Dedifferentiated amniotic fluid mesenchymal stem cell (primary cell): ENCODE results near the gene KHSRP.

Experiments
- DNase-seq: peaks from one replicate; pipeline ENCODE4 v3.0.0-alpha.2; 2016; ENCODE audit errors: extremely low spot score

Gene KHSRP, protein sequence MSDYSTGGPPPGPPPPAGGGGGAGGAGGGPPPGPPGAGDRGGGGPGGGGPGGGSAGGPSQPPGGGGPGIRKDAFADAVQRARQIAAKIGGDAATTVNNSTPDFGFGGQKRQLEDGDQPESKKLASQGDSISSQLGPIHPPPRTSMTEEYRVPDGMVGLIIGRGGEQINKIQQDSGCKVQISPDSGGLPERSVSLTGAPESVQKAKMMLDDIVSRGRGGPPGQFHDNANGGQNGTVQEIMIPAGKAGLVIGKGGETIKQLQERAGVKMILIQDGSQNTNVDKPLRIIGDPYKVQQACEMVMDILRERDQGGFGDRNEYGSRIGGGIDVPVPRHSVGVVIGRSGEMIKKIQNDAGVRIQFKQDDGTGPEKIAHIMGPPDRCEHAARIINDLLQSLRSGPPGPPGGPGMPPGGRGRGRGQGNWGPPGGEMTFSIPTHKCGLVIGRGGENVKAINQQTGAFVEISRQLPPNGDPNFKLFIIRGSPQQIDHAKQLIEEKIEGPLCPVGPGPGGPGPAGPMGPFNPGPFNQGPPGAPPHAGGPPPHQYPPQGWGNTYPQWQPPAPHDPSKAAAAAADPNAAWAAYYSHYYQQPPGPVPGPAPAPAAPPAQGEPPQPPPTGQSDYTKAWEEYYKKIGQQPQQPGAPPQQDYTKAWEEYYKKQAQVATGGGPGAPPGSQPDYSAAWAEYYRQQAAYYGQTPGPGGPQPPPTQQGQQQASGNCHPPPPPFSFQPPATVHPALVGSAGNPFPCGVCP

DNA sequence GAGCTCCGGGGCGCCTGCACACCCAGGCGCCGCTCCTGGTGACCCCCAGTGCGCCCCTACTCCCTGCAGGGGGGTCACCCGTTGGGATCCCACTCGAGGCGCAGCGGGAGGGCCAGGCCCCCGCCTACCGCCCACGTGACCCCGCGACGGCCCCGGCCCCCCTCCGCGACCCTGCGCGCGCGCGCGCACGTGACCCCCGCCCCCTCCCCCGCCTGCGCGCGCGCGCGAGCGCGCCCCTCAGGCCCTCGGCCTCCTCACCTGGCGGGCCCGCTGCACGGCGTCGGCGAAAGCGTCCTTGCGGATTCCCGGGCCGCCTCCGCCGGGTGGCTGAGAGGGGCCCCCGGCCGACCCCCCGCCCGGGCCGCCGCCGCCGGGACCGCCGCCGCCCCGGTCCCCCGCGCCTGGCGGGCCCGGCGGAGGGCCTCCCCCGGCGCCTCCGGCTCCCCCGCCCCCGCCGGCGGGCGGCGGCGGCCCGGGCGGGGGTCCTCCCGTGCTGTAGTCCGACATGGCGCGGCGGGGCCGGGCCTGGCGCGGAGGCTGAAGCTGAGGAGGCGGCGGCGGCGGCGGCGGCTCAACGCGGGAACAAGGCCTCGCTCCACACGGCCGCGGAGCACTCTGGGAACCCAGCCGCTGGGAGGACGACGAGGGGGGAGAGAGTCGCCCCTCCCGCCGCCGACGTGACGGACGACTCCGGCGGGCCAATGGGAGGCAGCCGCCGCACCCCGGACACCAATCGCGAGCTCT lies at the start of gene KHSRP:
Gene KHSRP, minus strand, starts transcription at position 617 of the 744 bp plus-strand sequence. Its CDS starts 110 bp downstream, at position 507.
- DNase-seq = no peak

DNA sequence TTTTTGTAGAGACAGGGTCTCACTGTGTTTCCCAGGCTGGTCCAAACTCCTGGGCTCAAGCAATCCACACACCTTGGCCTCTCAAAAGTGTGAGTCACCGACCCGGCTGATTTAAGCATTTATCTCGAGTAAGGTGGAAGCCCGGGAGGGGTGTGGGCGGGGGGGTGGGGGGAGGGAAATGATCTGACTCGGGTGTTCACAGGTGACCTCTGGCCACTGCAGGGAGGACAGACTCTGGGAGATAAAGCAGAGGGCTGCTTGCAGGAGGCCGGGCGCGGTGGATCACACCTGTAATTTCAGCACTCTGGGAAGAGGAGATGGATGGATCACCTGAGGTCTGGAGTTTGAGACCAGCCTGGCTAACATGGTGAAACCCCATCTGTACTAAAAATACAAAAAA lies 49.0 kb upstream of the KHSRP start:
- no peak for DNase-seq

DNA sequence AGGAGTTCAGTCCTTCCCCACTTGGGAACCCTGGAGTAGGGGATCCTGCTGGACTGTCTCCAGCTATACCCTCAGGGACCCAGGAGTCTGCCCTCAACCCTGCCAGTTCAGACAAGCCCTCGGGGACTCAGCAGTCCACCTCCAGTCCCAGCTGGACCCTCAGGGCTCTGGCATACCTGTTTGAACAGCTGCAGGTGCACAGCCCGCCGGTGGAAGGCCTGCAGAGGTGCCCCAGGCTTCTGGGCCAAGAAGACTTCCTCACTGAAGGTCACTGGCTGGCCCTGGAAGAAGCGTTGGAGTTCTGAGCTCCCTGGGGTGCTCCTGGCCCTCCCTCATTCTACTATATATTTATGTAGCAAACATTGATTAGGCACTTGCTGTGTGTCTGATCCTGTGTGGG lies 48.1 kb upstream of the KHSRP start:
- no peak for DNase-seq

DNA sequence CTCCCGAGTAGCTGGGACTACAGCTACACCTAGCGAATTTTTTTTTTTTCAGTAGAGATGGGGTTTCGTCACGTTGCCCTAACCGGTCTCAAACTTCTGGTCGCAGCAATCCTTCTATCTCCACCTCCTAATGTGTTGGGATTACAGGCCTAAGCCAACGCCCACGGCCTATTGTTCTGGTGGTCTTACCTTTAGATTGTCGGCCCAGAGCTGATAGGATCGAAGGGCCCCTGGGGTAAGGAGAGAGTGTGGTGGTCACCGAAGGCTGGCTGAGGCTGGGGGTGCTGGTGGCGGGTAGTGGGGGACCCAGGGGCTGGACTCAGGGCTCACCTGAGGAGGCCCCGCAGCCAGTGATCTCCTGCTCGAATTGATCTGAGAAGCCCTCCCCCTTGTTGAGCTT lies 46.5 kb upstream of the KHSRP start:
- no peak for DNase-seq

DNA sequence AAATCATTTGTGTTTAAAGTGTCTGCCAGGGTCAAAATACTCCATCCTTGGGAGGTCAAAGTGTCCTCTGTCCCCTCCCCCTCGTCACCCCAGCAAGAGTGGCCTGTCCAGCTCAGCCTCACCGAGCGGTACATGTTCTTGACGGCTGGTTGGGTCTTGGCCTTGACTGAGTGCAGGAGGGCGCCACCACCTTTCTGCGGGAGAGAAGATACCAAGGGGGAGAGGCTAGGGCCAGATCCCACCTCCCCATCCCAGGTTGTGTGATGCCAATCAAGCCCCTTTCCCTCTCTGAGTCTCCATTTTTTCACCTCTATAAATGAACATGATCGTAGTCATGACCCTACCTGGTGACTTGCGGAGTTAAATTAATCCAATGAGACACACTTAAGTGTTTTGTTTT lies 45.6 kb upstream of the KHSRP start:
- DNase-seq = no peak

DNA sequence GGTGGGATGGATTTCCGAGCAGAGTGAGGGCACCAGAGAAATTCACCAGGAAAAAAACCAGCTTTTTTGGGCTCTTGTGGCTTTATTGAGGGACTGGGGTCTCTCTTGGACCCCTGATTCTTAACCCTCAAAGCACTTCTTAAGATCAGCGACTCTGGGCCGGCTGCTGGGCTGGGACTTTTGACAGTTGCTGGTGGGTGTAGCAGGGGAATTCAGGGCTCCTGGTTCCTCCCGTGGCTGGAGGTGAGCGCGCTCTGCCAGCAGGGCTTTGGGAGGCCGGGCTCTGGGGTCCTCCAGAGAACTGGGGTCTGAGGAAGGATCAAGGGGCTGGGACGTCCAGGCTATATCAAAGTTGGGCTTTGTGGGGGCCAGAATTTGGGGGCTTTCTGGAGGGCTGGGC lies 42.8 kb upstream of the KHSRP start:
- no peak for DNase-seq

DNA sequence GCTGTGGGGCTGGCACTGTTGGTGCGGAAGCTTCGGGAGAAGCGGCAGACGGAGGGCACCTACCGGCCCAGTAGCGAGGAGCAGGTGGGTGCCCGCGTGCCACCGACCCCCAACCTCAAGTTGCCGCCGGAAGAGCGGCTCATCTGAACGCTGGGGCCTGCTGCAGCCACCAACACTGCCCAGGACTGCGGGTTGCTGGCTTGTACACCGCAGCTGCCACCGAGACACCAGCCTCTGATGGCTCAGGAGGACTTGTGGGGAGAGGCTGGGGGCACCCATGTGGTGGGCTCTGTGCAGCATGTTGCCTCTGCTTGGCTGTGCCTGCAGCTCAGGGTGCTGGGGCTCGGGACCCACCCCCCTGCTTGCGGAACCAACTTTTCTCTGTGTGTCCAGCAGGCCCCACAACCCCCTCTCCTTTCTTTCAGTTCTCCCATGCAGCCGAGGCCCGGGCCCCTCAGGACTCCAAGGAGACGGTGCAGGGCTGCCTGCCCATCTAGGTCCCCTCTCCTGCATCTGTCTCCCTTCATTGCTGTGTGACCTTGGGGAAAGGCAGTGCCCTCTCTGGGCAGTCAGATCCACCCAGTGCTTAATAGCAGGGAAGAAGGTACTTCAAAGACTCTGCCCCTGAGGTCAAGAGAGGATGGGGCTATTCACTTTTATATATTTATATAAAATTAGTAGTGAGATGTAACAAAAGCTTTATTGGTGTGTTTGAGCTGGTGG lies 42.1 kb upstream of the KHSRP start:
- no peak for DNase-seq

DNA sequence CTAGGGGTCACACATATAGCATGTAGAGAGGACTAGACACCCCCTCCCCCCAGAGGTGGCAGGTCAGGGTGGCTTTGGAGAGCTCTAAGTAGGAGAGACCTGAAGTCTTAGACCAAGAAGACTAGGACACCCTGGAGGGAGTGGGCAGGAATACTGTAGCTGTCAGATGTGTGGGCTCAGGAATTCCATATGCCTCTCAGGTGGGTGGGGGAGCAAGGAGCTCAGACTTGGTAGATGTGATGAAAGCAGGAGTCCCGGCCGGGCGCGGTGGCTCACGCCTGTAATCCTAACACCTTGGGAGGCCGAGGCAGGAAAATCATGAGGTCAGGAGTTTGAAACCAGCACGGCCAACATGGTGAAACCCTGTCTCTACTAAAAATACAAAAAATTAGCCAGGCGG lies 41.1 kb upstream of the KHSRP start:
- no peak for DNase-seq

DNA sequence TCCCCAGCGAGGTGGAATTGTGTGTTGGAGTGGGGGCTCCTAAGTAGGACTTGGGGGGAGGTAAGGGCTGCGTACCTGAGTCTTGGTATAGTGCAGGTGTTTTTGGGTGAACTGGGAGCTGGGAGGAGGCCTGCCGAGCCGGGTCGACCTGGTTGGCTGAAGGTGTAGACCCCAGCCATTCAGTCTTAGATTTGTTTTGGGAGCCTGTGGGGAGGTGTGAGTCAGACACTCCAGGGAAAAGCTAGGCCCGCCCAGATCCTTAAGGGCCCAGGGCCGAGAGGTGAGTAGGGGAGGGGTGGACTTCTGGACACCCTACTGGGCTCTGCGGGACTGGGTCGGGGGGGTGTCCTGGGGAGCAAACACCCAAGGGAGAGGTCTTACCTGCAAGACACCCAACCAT lies 40.4 kb upstream of the KHSRP start:
- no peak for DNase-seq

DNA sequence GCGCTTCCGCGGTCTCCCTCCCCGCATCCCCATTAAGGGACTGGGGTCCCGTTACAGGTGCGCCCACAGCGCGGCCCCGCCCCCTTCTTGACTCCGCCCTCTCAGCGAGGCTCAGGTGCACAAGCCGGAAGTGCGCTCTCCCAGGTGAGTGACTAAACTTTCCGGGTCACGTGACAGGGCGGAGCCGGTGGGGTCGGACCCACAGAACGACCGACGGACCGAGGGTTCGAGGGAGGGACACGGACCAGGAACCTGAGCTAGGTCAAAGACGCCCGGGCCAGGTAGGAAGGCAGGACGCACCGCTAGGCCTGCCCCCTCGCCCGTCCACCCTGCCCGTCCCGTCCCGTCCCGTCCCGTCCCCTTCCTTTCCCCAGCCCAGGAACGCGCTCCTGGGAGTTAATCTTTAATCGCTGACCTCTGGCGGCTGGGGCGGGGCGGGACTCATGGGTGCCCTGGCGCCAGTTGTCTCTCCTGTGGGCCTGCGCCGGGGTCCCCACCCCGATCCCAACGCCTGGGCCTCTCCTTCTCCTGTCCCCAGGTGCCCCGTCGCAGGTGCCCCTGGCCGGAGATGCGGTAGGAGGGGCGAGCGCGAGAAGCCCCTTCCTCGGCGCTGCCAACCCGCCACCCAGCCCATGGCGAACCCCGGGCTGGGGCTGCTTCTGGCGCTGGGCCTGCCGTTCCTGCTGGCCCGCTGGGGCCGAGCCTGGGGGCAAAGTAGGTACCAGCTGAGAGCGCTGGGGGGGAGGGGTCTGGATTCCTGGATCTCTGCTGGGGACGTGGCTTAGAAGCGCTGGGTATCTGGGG lies 39.7 kb upstream of the KHSRP start, which contains the start of gene CRB3:
Gene CRB3, plus strand, starts transcription at position 202 of the 804 bp plus-strand sequence. Its CDS starts 431 bp downstream, at position 633.
- DNase-seq = no peak

DNA sequence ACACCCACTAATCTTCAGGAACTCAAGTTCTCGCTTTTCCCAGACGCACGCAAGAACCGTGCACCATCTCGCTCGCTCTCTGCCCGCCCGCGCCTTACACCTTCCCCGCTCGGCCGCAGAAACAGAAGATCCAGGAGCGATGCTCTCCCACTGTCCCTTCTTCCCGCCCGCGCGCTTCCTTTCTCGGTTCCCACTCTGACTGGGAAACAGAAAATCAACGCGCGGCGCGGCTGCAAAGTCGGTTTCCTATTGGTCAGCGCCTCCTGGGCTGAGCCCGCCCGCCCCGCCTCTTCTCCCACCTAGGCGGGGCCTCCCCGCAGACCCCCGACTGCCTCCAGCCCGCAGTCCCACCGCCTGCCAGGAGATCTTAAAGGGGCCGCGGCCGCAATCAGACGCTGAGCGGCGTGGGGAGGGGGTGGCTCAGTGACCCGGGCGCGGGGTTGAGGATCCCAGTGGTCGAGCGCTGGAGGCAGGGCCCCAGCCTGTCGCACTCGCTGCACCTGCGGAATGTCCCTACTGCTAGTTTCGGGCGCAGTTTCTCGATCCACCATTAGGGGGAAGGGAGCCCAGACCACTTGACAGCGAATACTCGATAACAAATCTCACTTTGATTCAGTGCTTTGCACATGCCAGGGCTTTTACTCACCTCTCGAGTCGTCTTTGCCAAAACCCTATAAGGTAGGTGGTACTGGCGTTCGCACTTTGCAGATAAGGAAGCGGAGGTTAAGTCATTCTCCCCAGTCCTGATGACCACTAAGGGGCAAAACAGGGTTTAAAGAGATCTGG lies 35.7 kb upstream of the KHSRP start:
- peak; percentile 95 for DNase-seq

DNA sequence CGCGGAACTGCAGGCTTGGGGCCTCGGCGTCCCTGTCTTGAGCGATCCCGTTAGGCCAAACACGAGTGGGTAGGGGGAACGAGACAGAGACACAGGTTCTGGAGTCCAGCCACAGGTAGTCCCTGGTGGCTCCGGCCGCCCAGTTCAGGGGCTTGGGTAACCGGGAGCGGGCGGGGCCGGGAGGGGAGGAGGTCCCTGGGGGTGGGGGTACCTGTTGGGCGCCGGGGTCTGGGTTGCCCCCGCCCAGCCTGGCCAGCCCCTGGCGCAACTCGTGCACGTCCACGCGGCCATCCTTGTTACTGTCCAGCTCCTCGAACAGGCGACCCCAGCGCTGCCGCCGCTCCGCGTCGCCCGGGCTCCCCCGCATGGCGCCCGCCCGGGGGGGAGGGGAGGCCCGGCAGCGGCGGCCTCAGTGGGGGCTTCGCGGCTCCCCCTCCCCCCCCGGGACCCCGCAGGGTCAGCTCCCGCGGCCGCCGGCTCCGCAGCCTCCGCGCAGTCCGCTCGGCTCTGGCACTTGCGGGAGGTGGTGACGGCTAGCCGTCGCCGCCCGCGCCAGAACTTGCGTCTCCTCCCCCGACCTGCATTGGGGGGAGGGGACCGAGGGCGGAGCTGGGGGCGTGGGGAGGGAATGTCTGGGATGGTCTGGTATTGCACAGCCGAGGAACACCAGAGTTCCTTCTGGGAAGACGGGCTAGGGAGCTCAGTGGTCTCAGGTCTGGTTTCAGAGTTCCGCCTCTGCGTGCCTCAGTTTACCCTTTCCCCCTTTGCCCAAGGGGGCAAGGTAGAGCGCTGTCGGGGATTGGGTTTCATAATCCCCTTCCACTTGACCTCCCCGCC lies 34.9 kb upstream of the KHSRP start, which contains the start of gene SLC25A23:
Gene SLC25A23, minus strand, starts transcription at position 531 of the 837 bp plus-strand sequence. Its CDS starts 164 bp downstream, at position 367.
- no peak for DNase-seq

DNA sequence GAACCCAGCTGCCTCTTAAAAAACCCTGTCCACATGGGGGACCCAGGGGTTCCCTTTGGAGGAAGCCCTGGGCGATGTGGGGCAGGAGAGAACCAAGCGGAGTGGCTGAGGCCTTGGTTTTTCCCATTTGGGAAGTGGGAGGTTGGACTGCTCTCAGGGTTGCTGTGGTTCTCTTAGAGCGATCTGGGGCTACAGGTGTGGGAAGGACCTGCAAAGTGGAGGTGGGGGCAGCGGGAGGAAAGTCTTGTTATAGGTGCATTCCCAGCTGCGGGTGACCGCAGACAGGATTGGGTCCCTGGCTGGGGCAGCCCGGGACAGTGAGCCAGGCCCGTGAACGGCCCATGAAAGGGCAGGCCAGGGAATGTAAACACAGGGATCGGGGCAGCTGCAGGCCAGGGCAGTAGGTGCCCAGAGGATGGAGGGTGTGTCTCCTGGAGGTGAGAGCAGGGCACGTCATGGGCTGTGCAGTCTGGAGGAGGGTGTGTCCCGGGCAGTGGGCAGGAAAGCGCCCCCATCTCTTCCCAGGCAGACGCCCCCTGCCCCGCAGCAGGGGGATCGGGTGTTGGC lies 34.2 kb upstream of the KHSRP start:
- no peak for DNase-seq

DNA sequence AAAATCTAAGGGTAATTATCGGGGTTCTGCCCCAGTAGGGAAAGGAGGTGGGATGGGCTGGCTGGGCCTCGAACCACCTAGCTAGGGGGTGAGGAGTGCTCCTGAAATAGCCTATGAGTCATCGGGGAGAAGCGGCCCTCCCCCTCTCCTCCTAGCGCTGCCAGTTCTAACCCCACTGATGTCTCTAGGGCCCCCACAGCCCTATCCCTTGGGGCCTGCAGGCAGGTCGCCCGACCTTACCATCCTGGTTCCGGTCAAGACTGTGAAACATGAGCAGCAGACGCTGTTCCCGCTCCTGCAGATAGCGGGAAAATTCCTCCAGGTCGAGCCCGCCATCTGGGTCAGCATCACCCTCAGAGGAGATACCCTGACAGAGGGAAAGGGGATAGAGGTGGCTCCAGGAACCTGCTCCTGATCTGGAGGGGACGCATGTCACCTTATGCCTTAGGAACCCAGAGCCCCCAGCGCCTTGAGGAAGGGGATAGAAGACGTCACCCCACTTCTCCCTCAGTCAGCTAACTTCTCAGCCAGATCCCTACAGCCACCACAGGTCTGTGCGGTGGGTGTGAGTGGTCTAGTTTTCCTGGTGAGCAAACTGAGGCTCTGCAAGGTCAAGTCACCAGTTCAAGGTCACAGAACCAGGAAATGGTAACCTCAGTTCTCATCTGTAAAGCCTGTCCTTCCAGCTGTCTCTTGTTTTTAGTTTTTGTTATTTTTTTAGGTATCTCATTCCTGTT lies 33.5 kb upstream of the KHSRP start:
- no peak for DNase-seq

DNA sequence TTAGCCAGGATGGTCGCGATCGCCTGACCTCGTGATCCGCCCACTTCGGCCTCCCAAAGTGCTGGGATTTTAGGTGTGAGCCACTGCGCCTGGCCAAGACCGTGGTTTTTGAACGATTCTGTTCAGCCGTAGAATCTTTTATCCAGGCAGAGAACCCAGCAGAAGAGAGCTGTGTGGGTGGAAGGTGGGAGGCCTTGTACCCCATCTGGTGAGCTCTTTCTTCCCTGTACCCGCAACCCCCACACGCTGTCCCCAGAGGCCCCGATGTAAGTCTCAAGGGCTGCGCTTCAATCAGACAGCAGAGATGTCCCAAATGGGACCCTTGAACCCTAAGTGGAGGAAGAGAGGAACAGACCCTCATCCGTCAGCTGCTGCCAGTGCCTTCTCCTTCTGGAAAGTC lies 31.3 kb upstream of the KHSRP start:
- DNase-seq = no peak

DNA sequence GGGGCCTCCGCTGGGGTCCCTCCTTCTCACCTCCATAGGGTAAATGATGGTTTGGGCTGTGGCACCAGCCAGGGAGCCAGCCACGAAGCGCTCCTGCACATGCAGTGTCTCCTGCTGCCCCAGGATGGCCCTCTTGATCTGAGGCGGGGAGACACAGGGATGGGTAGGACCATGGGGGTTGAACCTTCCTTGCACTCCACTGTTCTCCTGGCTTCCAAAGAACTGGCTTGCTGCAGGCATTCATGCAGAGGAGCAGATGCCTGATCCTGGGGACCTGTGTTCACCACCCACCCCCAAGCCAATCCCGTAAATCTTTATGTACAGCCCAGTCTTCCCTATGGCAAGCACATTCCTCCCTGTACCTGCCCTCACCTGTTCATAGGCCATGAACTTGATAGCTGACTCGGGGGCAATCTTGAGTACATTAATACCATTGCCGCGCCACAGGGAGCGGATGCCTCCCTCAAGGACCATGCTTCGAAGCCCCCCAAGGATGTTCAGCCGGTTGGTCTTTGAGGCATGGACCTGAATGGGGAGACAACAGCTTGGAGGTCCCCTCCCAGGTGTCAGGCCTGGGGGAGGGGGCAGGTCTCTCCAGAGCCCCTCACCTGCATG lies 29.4 kb upstream of the KHSRP start:
- DNase-seq = no peak

DNA sequence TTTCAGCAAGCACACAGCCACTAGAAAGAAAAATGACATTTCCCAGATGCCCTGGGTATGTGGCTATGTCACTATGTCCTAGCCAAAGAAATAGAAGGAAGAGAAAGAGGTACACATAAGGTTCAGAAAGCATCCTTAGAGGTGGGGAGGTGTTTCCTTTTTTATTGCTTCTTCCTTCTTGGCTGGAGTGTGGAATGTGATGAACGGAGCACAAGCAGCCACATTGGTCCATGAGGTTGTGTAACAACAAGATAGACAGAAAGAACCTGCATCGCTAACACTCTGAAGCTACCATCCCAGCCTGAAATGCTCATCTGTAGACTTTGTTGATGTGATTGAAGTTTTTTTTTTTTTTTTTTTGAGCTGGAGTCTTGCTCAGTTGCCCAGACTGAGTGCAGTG lies 28.3 kb upstream of the KHSRP start:
- no peak for DNase-seq

DNA sequence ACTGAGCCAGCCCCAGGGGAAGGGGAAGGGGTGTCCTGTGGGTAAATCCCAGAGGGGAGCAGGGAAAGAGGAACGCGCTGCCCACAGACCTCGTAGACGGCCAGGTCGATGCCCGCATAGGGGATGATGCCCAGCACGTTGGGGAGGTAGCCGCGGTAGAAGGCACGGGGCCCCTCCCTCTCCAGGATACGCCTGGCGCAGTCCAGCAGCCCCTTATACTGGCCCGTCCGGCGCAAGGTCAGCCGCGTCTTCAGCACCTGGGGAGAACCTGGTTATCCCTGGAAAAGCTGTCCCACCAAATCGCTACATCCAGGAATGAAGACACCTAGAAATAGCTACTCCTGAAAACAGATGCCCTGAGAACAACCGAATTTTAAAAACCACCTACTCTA lies 27.6 kb upstream of the KHSRP start:
- no peak for DNase-seq
